Measurements from ENCODE around the gene RAN. TPM values are rescaled to one million over a fixed set of nuclear protein-coding genes. Genes with fewer than 3 reads are reported as not detected.

RAN gene
- polyA plus RNA-seq, 1 of the 3 experiments (the other 2 are of a cell fraction): 865 TPM

- Histone ChIP-seq H3K9me2 (no peaks in the 10 kb centered on the region), H3K9ac (no peak overlapping the region), H4K20me1 (ENCODE audit: insufficient read depth) (peaks cover 10% of the 10 kb centered on the region), H2AFZ (ENCODE audit: low read depth) (no peak overlapping the region), H3K4me3 (ENCODE audit: low read depth in 2 of 2, low read length in 1 of 2) (no peak overlapping the region), H3K27me3 (ENCODE audit: insufficient read depth) (no peaks in the 10 kb centered on the region), H3K79me2 (ENCODE audit: insufficient read depth) (peaks cover 77% of the 10 kb centered on the region), H3K9me3 (no peaks in the 10 kb centered on the region), H3K4me2 (no peak overlapping the region), H3K27ac (ENCODE audit: low read depth in 2 of 2, low read length in 1 of 2) (no peak overlapping the region), H3F3A (replicated peaks; ENCODE audit: insufficient read depth) (no peaks in the 10 kb centered on the region), H3K4me1 (ENCODE audit: control insufficient read depth in 1 of 2, insufficient read depth in 2 of 2, low read depth in 1 of 2, low read length in 1 of 2) (peaks cover 0 to 13% of the 10 kb centered on the region in 2 experiments; a peak in 1 of 4 replicates), H3K36me3 (replicated peaks in 1 of 2; ENCODE audit: control insufficient read depth in 1 of 2, insufficient read depth in 2 of 2, low read length in 1 of 2) (peaks cover 7 to 13% of the 10 kb centered on the region in 2 experiments)
- TF ChIP-seq SMC3 (IDR thresholded peaks at IDR 0.05; ENCODE audit: low read depth, low read length): no peak
- TF ChIP-seq POLR2AphosphoS5 (IDR thresholded peaks at IDR 0.05; ENCODE audit: low read depth, low read length): no peak
- TF ChIP-seq RFX5 (IDR thresholded peaks at IDR 0.05; ENCODE audit: low read length): no peak
- TF ChIP-seq ELF1 (IDR thresholded peaks at IDR 0.05): no peak
- TF ChIP-seq MEF2A (IDR thresholded peaks at IDR 0.05; ENCODE audit: borderline replicate concordance, low read depth): no peak
- no peak for TF ChIP-seq IRF3 (IDR thresholded peaks at IDR 0.05; ENCODE audit: low read depth, low read length)
- no peak for TF ChIP-seq RCOR1 (IDR thresholded peaks at IDR 0.05; ENCODE audit: low read length)
- TF ChIP-seq EP300 (IDR thresholded peaks at IDR 0.05; ENCODE audit: borderline replicate concordance in 1 of 2, low read depth in 1 of 2, low read length in 1 of 2): no peak
- TF ChIP-seq JUND (IDR thresholded peaks at IDR 0.05): no peak
- CTCF ChIA-PET: interaction anchor here (0.9 to 2.6 kb wide), 5 partner anchors 9 to 83 kb away, joined by 3 to 25 read pairs (median 5); no protein-coding TSS in a partner anchor
- 94% methylated on average over 6 of the region's 6 CpGs for WGBS (ENCODE audit: low lambda C conversion rate)
- no peak for DNase-seq
- POLR2A ChIA-PET: no interaction called here
These were observed 46.1 kb upstream of the RAN start for GRCh38 chr12:130825771-130826150.

GRCh38 chr12:130826151-130826801, 45.6 kb upstream of the RAN start:
- no peak overlapping the region for H3K4me2 ChIP-seq
- H2AFZ ChIP-seq (ENCODE audit: low read depth): no peak overlapping the region
- peaks cover 0 to 13% of the 10 kb centered on the region in 2 experiments; a peak in 1 of 4 replicates for H3K4me1 ChIP-seq (ENCODE audit: control insufficient read depth in 1 of 2, insufficient read depth in 2 of 2, low read depth in 1 of 2, low read length in 1 of 2)
- no peaks in the 10 kb centered on the region for H3K27me3 ChIP-seq (ENCODE audit: insufficient read depth)
- H4K20me1 ChIP-seq (ENCODE audit: insufficient read depth): peaks cover 15% of the 10 kb centered on the region
- peaks cover 5 to 9% of the 10 kb centered on the region in 2 experiments for H3K36me3 ChIP-seq (replicated peaks in 1 of 2; ENCODE audit: control insufficient read depth in 1 of 2, insufficient read depth in 2 of 2, low read length in 1 of 2)
- TF ChIP-seq, protein P1, sequence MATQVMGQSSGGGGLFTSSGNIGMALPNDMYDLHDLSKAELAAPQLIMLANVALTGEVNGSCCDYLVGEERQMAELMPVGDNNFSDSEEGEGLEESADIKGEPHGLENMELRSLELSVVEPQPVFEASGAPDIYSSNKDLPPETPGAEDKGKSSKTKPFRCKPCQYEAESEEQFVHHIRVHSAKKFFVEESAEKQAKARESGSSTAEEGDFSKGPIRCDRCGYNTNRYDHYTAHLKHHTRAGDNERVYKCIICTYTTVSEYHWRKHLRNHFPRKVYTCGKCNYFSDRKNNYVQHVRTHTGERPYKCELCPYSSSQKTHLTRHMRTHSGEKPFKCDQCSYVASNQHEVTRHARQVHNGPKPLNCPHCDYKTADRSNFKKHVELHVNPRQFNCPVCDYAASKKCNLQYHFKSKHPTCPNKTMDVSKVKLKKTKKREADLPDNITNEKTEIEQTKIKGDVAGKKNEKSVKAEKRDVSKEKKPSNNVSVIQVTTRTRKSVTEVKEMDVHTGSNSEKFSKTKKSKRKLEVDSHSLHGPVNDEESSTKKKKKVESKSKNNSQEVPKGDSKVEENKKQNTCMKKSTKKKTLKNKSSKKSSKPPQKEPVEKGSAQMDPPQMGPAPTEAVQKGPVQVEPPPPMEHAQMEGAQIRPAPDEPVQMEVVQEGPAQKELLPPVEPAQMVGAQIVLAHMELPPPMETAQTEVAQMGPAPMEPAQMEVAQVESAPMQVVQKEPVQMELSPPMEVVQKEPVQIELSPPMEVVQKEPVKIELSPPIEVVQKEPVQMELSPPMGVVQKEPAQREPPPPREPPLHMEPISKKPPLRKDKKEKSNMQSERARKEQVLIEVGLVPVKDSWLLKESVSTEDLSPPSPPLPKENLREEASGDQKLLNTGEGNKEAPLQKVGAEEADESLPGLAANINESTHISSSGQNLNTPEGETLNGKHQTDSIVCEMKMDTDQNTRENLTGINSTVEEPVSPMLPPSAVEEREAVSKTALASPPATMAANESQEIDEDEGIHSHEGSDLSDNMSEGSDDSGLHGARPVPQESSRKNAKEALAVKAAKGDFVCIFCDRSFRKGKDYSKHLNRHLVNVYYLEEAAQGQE (IDR thresholded peaks at IDR 0.05; ENCODE audit: low read depth, low read length): no peak
- TF ChIP-seq MXI1 (IDR thresholded peaks at IDR 0.05; ENCODE audit: low read depth, low read length) (0 out of 2 replicates have a peak, but pooled peaks have one; percentile 19), EP300 (IDR thresholded peaks at IDR 0.05; ENCODE audit: borderline replicate concordance in 1 of 2, low read depth in 1 of 2, low read length in 1 of 2) (no peak), SMC3 (IDR thresholded peaks at IDR 0.05; ENCODE audit: low read depth, low read length) (peak; percentile 36), CTCF (IDR thresholded peaks at IDR 0.05) (peak; percentile 74), RAD21 (IDR thresholded peaks at IDR 0.05; ENCODE audit: low read length) (peak; percentile 50), USF1 (IDR thresholded peaks at IDR 0.05; ENCODE audit: borderline replicate concordance, low read depth) (0 out of 2 replicates have a peak, but pooled peaks have one; percentile 7), MAX (IDR thresholded peaks at IDR 0.05; ENCODE audit: low read depth) (peak; percentile 54; the same call in 1 of the 2 replicates)
- no peak overlapping the region for H3K27ac ChIP-seq (ENCODE audit: low read depth in 2 of 2, low read length in 1 of 2)
- H3K9me2 ChIP-seq: no peaks in the 10 kb centered on the region
- no peak overlapping the region for H3K9ac ChIP-seq
- peak; percentile 85 for DNase-seq
- peaks cover 82% of the 10 kb centered on the region for H3K79me2 ChIP-seq (ENCODE audit: insufficient read depth)
- POLR2A ChIA-PET: no interaction called here
- CTCF ChIA-PET: interaction anchor here (0.6 to 2.6 kb wide), 9 partner anchors 10 to 263 kb away, joined by 3 to 25 read pairs (median 5); no protein-coding TSS in a partner anchor
- peak overlapping the region in 1 of 2 experiments; percentile 29; a peak in 1 of 4 replicates for H3K4me3 ChIP-seq (ENCODE audit: low read depth in 2 of 2, low read length in 1 of 2)
- no peaks in the 10 kb centered on the region for H3K9me3 ChIP-seq
- 84% methylated on average over 14 of the region's 21 CpGs for WGBS (ENCODE audit: low lambda C conversion rate)
- H3F3A ChIP-seq (replicated peaks; ENCODE audit: insufficient read depth): no peaks in the 10 kb centered on the region

Measured in SK-N-SH (cell line).